ENCODE results near the gene RRM1. TPM values are rescaled to one million over a fixed set of nuclear protein-coding genes. Genes with fewer than 3 reads are reported as not detected.
"Not testable (repeated sequence)": the region's sequence is repeated elsewhere in the genome, so short reads cannot be mapped to it uniquely, and the experiment has no call there.

RRM1 gene
- total RNA-seq, 3 donors from 2014 or later (not counting 1 experiment from before 2014, with no cell fraction given), result 17.0 to 37.6 (median 24.4) TPM

GRCh38 chr11:4167292-4167691 lies 72.7 kb downstream of the RRM1 start:
- H3K4me3 Mint-ChIP-seq, result no peak overlapping the region
- no peaks in the 10 kb centered on the region for H3K36me3 Mint-ChIP-seq

DNA sequence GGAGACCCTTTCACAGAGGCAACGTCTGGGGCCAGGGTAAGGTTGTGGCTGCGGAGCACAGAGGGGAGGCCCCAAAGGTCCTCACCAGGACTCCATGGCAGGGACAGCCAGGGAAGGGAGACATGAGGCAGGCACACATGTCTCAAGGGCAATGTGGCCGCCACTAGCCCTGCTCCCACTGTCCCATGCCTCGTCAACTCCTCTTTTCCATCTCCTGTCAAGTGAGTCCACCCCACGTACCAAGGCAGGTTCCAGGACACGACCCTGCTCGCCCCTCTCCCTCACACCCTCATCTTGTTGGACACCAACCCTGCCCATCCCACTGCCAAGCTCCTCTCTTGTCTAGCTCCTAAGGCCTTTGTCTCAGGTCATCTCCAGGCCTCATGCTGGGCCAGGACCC lies 73.2 kb downstream of the RRM1 start:
- intact Hi-C loops (cut with micrococcal nuclease), result no loop called here
- no peak overlapping the region for H3K4me3 ChIP-seq (ENCODE audit: low read length)
- ATAC-seq (no peak), DNase-seq (no peak)
- no peaks in the 10 kb centered on the region for H3K9me3 ChIP-seq (ENCODE audit: control insufficient read depth, insufficient read depth, low read length)
- no peaks in the 10 kb centered on the region for H3K27me3 ChIP-seq (ENCODE audit: control insufficient read depth, insufficient read depth, low read length)
- H3K27ac ChIP-seq (ENCODE audit: low read length), result no peak overlapping the region
- 71% methylated on average over 7 of the region's 7 CpGs for WGBS (ENCODE audit: insufficient coverage)
- H3K4me1 ChIP-seq (ENCODE audit: control insufficient read depth, insufficient read depth, low read length), result no peaks in the 10 kb centered on the region
- H3K4me1 Mint-ChIP-seq, result no peaks in the 10 kb centered on the region
- H3K27me3 Mint-ChIP-seq (ENCODE audit: low read depth in 2 of 2), result peaks cover 0 to 8% of the 10 kb centered on the region in 2 donors
- TF ChIP-seq CTCF (IDR thresholded peaks at IDR 0.05), result no peak
- H3K4me3 Mint-ChIP-seq, result no peak overlapping the region
- no peaks in the 10 kb centered on the region for H3K9me3 Mint-ChIP-seq
- H3K27ac Mint-ChIP-seq, result no peak overlapping the region
- H3K36me3 ChIP-seq (ENCODE audit: control insufficient read depth, insufficient read depth, low read length), result no peaks in the 10 kb centered on the region
- no peaks in the 10 kb centered on the region for H3K36me3 Mint-ChIP-seq

More at GRCh38 chr11:4167292-4167691, 72.7 kb downstream of the RRM1 start:
- peaks cover 0 to 8% of the 10 kb centered on the region in 2 donors for H3K27me3 Mint-ChIP-seq (ENCODE audit: low read depth in 2 of 2)
- no peak for ATAC-seq
- Histone ChIP-seq H3K9me3 (ENCODE audit: control insufficient read depth, insufficient read depth, low read length) (no peaks in the 10 kb centered on the region), H3K27ac (ENCODE audit: low read length) (no peak overlapping the region), H3K4me3 (ENCODE audit: low read length) (no peak overlapping the region), H3K27me3 (ENCODE audit: control insufficient read depth, insufficient read depth, low read length) (no peaks in the 10 kb centered on the region), H3K4me1 (ENCODE audit: control insufficient read depth, insufficient read depth, low read length) (no peaks in the 10 kb centered on the region), H3K36me3 (ENCODE audit: control insufficient read depth, insufficient read depth, low read length) (no peaks in the 10 kb centered on the region)
- TF ChIP-seq CTCF (IDR thresholded peaks at IDR 0.05), result no peak
- DNase-seq, result no peak
- no peaks in the 10 kb centered on the region for H3K9me3 Mint-ChIP-seq
- no peaks in the 10 kb centered on the region for H3K4me1 Mint-ChIP-seq
- intact Hi-C loops (cut with micrococcal nuclease), result no loop called here
- H3K27ac Mint-ChIP-seq, result no peak overlapping the region
- WGBS (ENCODE audit: insufficient coverage), result 96% methylated on average over 3 of the region's 3 CpGs

- H3K27ac Mint-ChIP-seq; H3K4me3 ChIP-seq (ENCODE audit: low read length); H3K4me3 Mint-ChIP-seq; ATAC-seq; H3K27me3 ChIP-seq (ENCODE audit: control insufficient read depth, insufficient read depth, low read length); H3K9me3 ChIP-seq (ENCODE audit: control insufficient read depth, insufficient read depth, low read length); H3K9me3 Mint-ChIP-seq; H3K36me3 Mint-ChIP-seq; H3K4me1 ChIP-seq (ENCODE audit: control insufficient read depth, insufficient read depth, low read length); DNase-seq; H3K4me1 Mint-ChIP-seq; H3K36me3 ChIP-seq (ENCODE audit: control insufficient read depth, insufficient read depth, low read length); H3K27ac ChIP-seq (ENCODE audit: low read length); intact Hi-C loops (cut with micrococcal nuclease): not testable (repeated sequence)
- peaks cover 10 to 12% of the 10 kb centered on the region in 2 donors for H3K27me3 Mint-ChIP-seq (ENCODE audit: low read depth in 2 of 2)
- 85% methylated on average over 14 of the region's 33 CpGs for WGBS (ENCODE audit: insufficient coverage)
Measured at GRCh38 chr11:4175620-4176350, 81.2 kb downstream of the RRM1 start.

- Mint-ChIP-seq H3K4me3 (no peak overlapping the region), H3K27me3 (ENCODE audit: low read depth in 2 of 2) (peaks cover 10 to 12% of the 10 kb centered on the region in 2 donors), H3K9me3 (no peaks in the 10 kb centered on the region), H3K27ac (no peak overlapping the region), H3K4me1 (no peaks in the 10 kb centered on the region), H3K36me3 (no peaks in the 10 kb centered on the region)
- Histone ChIP-seq H3K27me3 (ENCODE audit: control insufficient read depth, insufficient read depth, low read length) (no peaks in the 10 kb centered on the region), H3K9me3 (ENCODE audit: control insufficient read depth, insufficient read depth, low read length) (no peaks in the 10 kb centered on the region), H3K27ac (ENCODE audit: low read length) (no peak overlapping the region), H3K4me3 (ENCODE audit: low read length) (no peak overlapping the region), H3K36me3 (ENCODE audit: control insufficient read depth, insufficient read depth, low read length) (no peaks in the 10 kb centered on the region), H3K4me1 (ENCODE audit: control insufficient read depth, insufficient read depth, low read length) (no peaks in the 10 kb centered on the region)
- intact Hi-C loops (cut with micrococcal nuclease), result no loop called here
- DNase-seq (no peak), ATAC-seq (no peak)
- WGBS (ENCODE audit: insufficient coverage), result 64% methylated on average over 3 of the region's 3 CpGs
- no peak for TF ChIP-seq CTCF (IDR thresholded peaks at IDR 0.05)
Measured at GRCh38 chr11:4178813-4179662, 84.4 kb downstream of the RRM1 start.
